Ovary (tissue), 9 donors: ENCODE results near the gene GIMAP2. TPM values are rescaled to one million over a fixed set of nuclear protein-coding genes. Genes with fewer than 3 reads are reported as not detected.
"Not testable (repeated sequence)": the region's sequence is repeated elsewhere in the genome, so short reads cannot be mapped to it uniquely, and the experiment has no call there.

ENCODE experiments used
- DNase-seq, 5 donors: peaks; one replicate each; pipeline ENCODE4 v3.0.0-alpha.2; 2019 to 2020
- H3K27ac ChIP-seq, 2 donors: fragments of 200-600 bp; one replicate each; pipeline versions ENCODE4 v1.5.1 to v1.8.0; 2019 to 2022
- H3K27me3 ChIP-seq: fragments of 200-600 bp; one replicate; pipeline ENCODE4 v1.8.0; 2022
- H3K36me3 ChIP-seq: fragments of 200-600 bp; sonication (generic); one replicate; pipeline ENCODE4 v1.5.1; 2019
- H3K4me1 ChIP-seq: one replicate; pipeline ENCODE4 v1.8.1; 2013; ENCODE audit warnings: mild to moderate bottlenecking, moderate library complexity; ENCODE audit not compliant: insufficient read depth
- H3K4me3 ChIP-seq: fragments of 200-600 bp; sonication (generic); one replicate; pipeline ENCODE4 v1.5.1; 2017
- H3K9me3 ChIP-seq, 2 donors: fragments of 200-600 bp in 1 of 2; sonication (generic) in 1 of 2; one replicate each; pipeline versions ENCODE4 v1.5.1 to v1.8.1; 2013 to 2019; ENCODE audit warnings: mild to moderate bottlenecking in 1 of 2, moderate library complexity in 1 of 2
- CTCF ChIP-seq, 3 donors: fragments of 450-650 bp in 2 of 3; fragments of 200-600 bp in 1 of 3; IDR thresholded peaks; one replicate each; pipeline versions ENCODE4 v1.5.1 to v1.8.0; 2016 to 2022; ENCODE audit warnings: antibody characterized with exemption in 3 of 3, mild to moderate bottlenecking in 1 of 3
- EP300 ChIP-seq: sonication (generic); formaldehyde crosslinking; IDR thresholded peaks from one replicate; pipeline ENCODE4 v1.6.1; 2017; ENCODE audit warnings: antibody characterized with exemption
- POLR2A ChIP-seq: fragments of 450-650 bp; IDR thresholded peaks from one replicate; pipeline ENCODE4 v1.6.1; 2017; ENCODE audit warnings: antibody characterized with exemption, mild to moderate bottlenecking, moderate library complexity
- WGBS, 3 donors: extraction: QIAGEN DNeasy Blood & Tissue Kit in 1 of 3; methylation state at CpG; one replicate each; pipeline versions ENCODE4 v1.1.5 to v1.1.7; 2013 to 2017; 5-methylcytosine and 5-hydroxymethylcytosine counted together
- intact Hi-C, 4 donors: fragments of 100-400 bp; cut with DNase I; formaldehyde crosslinking; loops; one replicate each; pipeline versions ENCODE4 v1.11.0 to v1.15.1; 2022 to 2023
- polyA plus RNA-seq, 2 donors: library from polyadenylated mRNA; stranded (reverse); fragments of 200-250 nt in 1 of 2; fragments of 350-450 nt in 1 of 2; fragmentation: Illumina TruSeq in 1 of 2; extraction: RNeasy Lipid Tissue Mini Kit (QIAGEN cat#74804) in 1 of 2; gene quantifications; one replicate each; pipeline ENCODE4 v1.2.3, GENCODE V29; 2013 to 2014
- total RNA-seq, 7 donors: library from RNA; depleted of rRNA in 2 of 7; stranded (reverse); fragments of >200 nt in 2 of 7; fragmentation: NEBNext Ultra II Directional in 3 of 7; extraction: Animal tissue kit (Norgen Biotek cat#: 25700) in 3 of 7; gene quantifications; one replicate each; pipeline versions ENCODE4 v1.1.0 to v1.2.4, GENCODE V29; 2016 to 2023
- donor health status: DM: no; HTN: no; CAD: no; lungs with moderate emphysema.
- donor health status: DM: no; HTN: no; CAD: no.
- donor health status: Bipolar disorder and iron deficiency.
- donor health status: DM: yes; HTN: yes; CAD: no.
- donor health status: DM: no; HTN: no; CAD: no.
- donor health status: DM: yes; HTN: yes; CAD: no.

GIMAP2 gene
- total and polyA plus RNA-seq, 9 donors = 6.0 to 19.4 (median 10.5) TPM

- no peak overlapping the region for H3K27ac ChIP-seq
- no peaks in the 10 kb centered on the region for H3K27me3 ChIP-seq
- TF ChIP-seq POLR2A (no peak), EP300 (no peak), CTCF (IDR thresholded peaks at IDR 0.05) (no peak)
- no peaks in the 10 kb centered on the region for H3K36me3 ChIP-seq
- intact Hi-C loops = no loop called here
- H3K9me3 ChIP-seq = no peaks in the 10 kb centered on the region
- WGBS, 3 donors = 79 to 83% (median 83%) methylated on average over 2 of the region's 2 CpGs
- no peak overlapping the region for H3K4me3 ChIP-seq
- no peak for DNase-seq
- no peaks in the 10 kb centered on the region for H3K4me1 ChIP-seq
Observed at GRCh38 chr7:150675714-150676113, 9.8 kb upstream of the GIMAP2 start.

- H3K9me3 ChIP-seq, H3K36me3 ChIP-seq, DNase-seq, H3K4me3 ChIP-seq, H3K27ac ChIP-seq, H3K4me1 ChIP-seq, intact Hi-C loops, H3K27me3 ChIP-seq: not testable (repeated sequence)
Observed at GRCh38 chr7:150676276-150676675, 9.2 kb upstream of the GIMAP2 start.

GRCh38 chr7:150676854-150677253, 8.7 kb upstream of the GIMAP2 start:
- 1 to 13% (median 4%) methylated on average over 3 of the region's 3 CpGs for WGBS, 3 donors
- H3K27me3 ChIP-seq, H3K9me3 ChIP-seq, H3K36me3 ChIP-seq, H3K4me3 ChIP-seq, H3K4me1 ChIP-seq, DNase-seq, intact Hi-C loops, H3K27ac ChIP-seq: not testable (repeated sequence)

GRCh38 chr7:150678601-150679000, 6.9 kb upstream of the GIMAP2 start:
- intact Hi-C loops, H3K9me3 ChIP-seq: not testable (repeated sequence)
- WGBS, 3 donors = 81 to 90% (median 87%) methylated on average over 11 of the region's 11 CpGs

GRCh38 chr7:150680364-150680763, 5.1 kb upstream of the GIMAP2 start:
- 71 to 81% (median 80%) methylated on average over 2 of the region's 2 CpGs for WGBS, 3 donors
- H3K4me3 ChIP-seq, H3K27me3 ChIP-seq, H3K4me1 ChIP-seq, H3K36me3 ChIP-seq, H3K27ac ChIP-seq, H3K9me3 ChIP-seq, DNase-seq, intact Hi-C loops: not testable (repeated sequence)

More at GRCh38 chr7:150678601-150679000, 6.9 kb upstream of the GIMAP2 start:
- H3K4me3 ChIP-seq, H3K27me3 ChIP-seq, H3K27ac ChIP-seq, H3K36me3 ChIP-seq, DNase-seq, H3K4me1 ChIP-seq: not testable (repeated sequence)

- no peak for DNase-seq
- intact Hi-C loops = no loop called here
- TF ChIP-seq EP300 (no peak), POLR2A (no peak), CTCF (IDR thresholded peaks at IDR 0.05) (no peak)
- 15 to 30% (median 21%) methylated on average over 8 to 9 of the region's 9 CpGs for WGBS, 3 donors
- no peaks in the 10 kb centered on the region for H3K27me3 ChIP-seq
- peak overlapping the region in 1 of 2 donors; percentile 75 for H3K27ac ChIP-seq
- H3K9me3 ChIP-seq = peaks cover 0 to 1% of the 10 kb centered on the region in 2 donors
- no peaks in the 10 kb centered on the region for H3K36me3 ChIP-seq
- peak overlapping the region; percentile 45 for H3K4me3 ChIP-seq
- H3K4me1 ChIP-seq = no peaks in the 10 kb centered on the region
Observed at GRCh38 chr7:150686030-150686631, 625 bp downstream of the GIMAP2 start.
